DND-41 (cell line): ENCODE results near the gene RELL1.

Source experiments
- ATAC-seq: fragments of 200-7000 bp; cut with Tn5 transposase; 3 replicates; pipeline ENCODE4 v1.9.1; 2021; ENCODE audit warnings: low read depth; ENCODE audit not compliant: insufficient read depth
- DNase-seq: peaks from one replicate; pipeline ENCODE4 v3.0.0-alpha.2; 2020
- H2AFZ ChIP-seq: 2 replicates; pipeline ENCODE4 v1.6.0; 2012; ENCODE audit warnings: low read depth, low read length
- H3K27ac ChIP-seq: 2 replicates; pipeline ENCODE4 v1.5.1; 2012; ENCODE audit warnings: low read length, inconsistent platforms
- H3K27me3 ChIP-seq: fragments of 200-600 bp; sonication (generic); 2 replicates; pipeline ENCODE4 v1.6.0; 2012; ENCODE audit warnings: low read length, mild to moderate bottlenecking, inconsistent platforms; ENCODE audit not compliant: insufficient read depth, poor library complexity
- H3K36me3 ChIP-seq: 2 replicates; pipeline ENCODE4 v1.5.1; 2012; ENCODE audit warnings: low read length, inconsistent platforms; ENCODE audit not compliant: insufficient read depth
- H3K4me1 ChIP-seq: 2 replicates; pipeline ENCODE4 v1.5.1; 2012; ENCODE audit warnings: mild to moderate bottlenecking, low read length; ENCODE audit not compliant: insufficient read depth
- H3K4me2 ChIP-seq: 2 replicates; pipeline ENCODE4 v1.6.0; 2012; ENCODE audit warnings: mild to moderate bottlenecking, moderate library complexity, low read length, inconsistent platforms; ENCODE audit not compliant: insufficient read depth
- H3K4me3 ChIP-seq, 2 experiments: fragments of 200-600 bp in 1 of 2; shearing (Covaris generic) in 1 of 2; 2 replicates each; pipeline ENCODE4 v1.5.1; 2012 to 2016; ENCODE audit warnings: inconsistent platforms in 2 of 2, low read length in 2 of 2, mild to moderate bottlenecking in 2 of 2, low read depth in 1 of 2, moderate library complexity in 1 of 2
- H3K79me2 ChIP-seq: 2 replicates; pipeline ENCODE4 v1.6.0; 2012; ENCODE audit warnings: low read length, inconsistent platforms; ENCODE audit not compliant: insufficient read depth
- H3K9ac ChIP-seq: 2 replicates; pipeline ENCODE4 v1.6.0; 2012; ENCODE audit warnings: low read depth, mild to moderate bottlenecking, inconsistent platforms, low read length, moderate library complexity
- H3K9me3 ChIP-seq: 2 replicates; pipeline ENCODE4 v1.5.1; 2012; ENCODE audit warnings: low read length, moderate library complexity, mild to moderate bottlenecking, inconsistent platforms; ENCODE audit not compliant: insufficient read depth, severe bottlenecking
- H4K20me1 ChIP-seq: 2 replicates; pipeline ENCODE4 v1.6.0; 2012; ENCODE audit warnings: low read length; ENCODE audit not compliant: insufficient read depth
- EZH2 ChIP-seq: IDR thresholded peaks from 3 replicates; pipeline ENCODE4 v1.6.1; 2012; ENCODE audit warnings: borderline replicate concordance, low read depth, mild to moderate bottlenecking, moderate library complexity, low read length, inconsistent platforms; ENCODE audit not compliant: severe bottlenecking
- TF ChIP-seq, protein P1 (sequence below): IDR thresholded peaks from 2 replicates; pipeline ENCODE4 v1.5.1; 2012; ENCODE audit warnings: borderline replicate concordance, low read length, moderate library complexity, mild to moderate bottlenecking; ENCODE audit not compliant: poor library complexity, severe bottlenecking; ENCODE audit errors: extremely low read depth

The RELL1 gene

DNA sequence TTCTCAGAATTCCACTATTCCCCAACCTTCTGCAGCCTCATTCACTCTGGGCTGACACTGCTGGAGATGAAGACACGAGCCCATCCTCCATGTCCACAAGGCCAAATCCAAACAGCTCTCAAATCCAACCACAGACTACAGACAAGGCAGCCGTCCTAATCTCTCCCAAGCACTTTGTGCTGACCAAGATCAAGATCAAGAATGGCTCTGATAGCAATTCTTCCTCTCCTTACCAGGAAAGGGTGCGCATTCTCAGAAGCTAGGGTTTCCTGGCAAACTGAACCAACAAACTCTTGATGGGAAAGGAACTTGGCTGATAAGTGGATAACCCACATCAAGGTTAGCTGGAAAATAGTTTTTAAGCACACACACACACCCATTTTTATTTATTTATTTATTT lies 26.5 kb downstream of the RELL1 start:
- Histone ChIP-seq H3K4me1 (0 out of 2 replicates have a peak, but pooled peaks cover 3% of the 10 kb centered on the region), H3K9me3 (peaks cover 15% of the 10 kb centered on the region), H2AFZ (no peak overlapping the region), H4K20me1 (peaks cover 11% of the 10 kb centered on the region; the same call in 1 of the 2 replicates), H3K27me3 (no peaks in the 10 kb centered on the region), H3K36me3 (peaks cover 10% of the 10 kb centered on the region; the same call in 1 of the 2 replicates), H3K9ac (no peak overlapping the region), H3K79me2 (peaks cover 48% of the 10 kb centered on the region), H3K4me2 (no peak overlapping the region), H3K27ac (no peak overlapping the region), H3K4me3 (no peak overlapping the region)
- TF ChIP-seq EZH2 = no peak
- TF ChIP-seq, protein P1, sequence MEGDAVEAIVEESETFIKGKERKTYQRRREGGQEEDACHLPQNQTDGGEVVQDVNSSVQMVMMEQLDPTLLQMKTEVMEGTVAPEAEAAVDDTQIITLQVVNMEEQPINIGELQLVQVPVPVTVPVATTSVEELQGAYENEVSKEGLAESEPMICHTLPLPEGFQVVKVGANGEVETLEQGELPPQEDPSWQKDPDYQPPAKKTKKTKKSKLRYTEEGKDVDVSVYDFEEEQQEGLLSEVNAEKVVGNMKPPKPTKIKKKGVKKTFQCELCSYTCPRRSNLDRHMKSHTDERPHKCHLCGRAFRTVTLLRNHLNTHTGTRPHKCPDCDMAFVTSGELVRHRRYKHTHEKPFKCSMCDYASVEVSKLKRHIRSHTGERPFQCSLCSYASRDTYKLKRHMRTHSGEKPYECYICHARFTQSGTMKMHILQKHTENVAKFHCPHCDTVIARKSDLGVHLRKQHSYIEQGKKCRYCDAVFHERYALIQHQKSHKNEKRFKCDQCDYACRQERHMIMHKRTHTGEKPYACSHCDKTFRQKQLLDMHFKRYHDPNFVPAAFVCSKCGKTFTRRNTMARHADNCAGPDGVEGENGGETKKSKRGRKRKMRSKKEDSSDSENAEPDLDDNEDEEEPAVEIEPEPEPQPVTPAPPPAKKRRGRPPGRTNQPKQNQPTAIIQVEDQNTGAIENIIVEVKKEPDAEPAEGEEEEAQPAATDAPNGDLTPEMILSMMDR = no peak
- DNase-seq (no peak), ATAC-seq (no peak)

DNA sequence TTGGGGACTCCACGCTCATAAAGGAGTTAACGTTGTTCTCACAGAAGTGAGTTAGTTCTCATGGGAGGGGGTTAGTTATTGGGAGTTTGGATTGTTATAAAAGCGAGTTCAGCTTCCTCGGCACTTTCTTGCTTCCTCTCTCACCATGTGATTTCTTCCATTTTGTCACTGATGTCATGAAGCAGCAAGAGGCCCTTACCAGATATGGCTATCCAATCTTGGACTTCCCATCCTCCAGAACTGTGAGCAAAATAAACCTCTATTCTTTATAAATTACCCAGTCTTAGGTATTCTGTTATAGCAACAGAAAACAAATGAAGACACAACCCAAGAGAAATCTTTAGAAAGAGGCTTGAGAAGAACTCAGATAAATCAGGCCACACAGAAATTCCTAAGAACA lies 29.5 kb downstream of the RELL1 start:
- Histone ChIP-seq H3K27me3 (no peaks in the 10 kb centered on the region), H3K9ac (no peak overlapping the region), H3K9me3 (peaks cover 15% of the 10 kb centered on the region), H3K79me2 (peaks cover 44% of the 10 kb centered on the region), H4K20me1 (peaks cover 6% of the 10 kb centered on the region; the same call in 1 of the 2 replicates), H3K4me2 (no peak overlapping the region), H3K27ac (no peak overlapping the region), H2AFZ (no peak overlapping the region), H3K36me3 (peaks cover 10% of the 10 kb centered on the region; the same call in 1 of the 2 replicates), H3K4me1 (0 out of 2 replicates have a peak, but pooled peaks cover 3% of the 10 kb centered on the region), H3K4me3 (no peak overlapping the region)
- no peak for TF ChIP-seq EZH2
- TF ChIP-seq, protein P1 = no peak
- DNase-seq (no peak), ATAC-seq (no peak)

DNA sequence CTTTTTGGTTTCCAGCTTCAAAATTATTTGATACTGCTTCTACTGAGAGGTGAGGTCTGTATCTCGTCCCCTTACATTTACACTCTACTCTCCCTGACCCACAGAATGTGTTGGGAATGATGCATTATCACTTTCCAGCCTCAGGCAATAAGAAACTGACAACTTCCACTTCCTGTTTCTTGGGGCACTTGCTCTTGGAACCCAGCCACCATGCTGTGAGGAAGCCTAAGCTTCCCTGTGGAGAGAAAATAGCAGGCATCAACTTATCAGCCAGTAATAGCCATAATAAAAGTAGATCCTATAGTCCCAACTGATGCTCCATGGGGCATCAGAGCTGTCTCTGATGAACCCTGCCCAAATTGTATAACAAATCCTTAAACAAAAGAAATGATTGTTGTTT lies 32.6 kb downstream of the RELL1 start:
- Histone ChIP-seq H3K4me1 (no peaks in the 10 kb centered on the region), H3K4me2 (no peak overlapping the region), H3K36me3 (peaks cover 10% of the 10 kb centered on the region; the same call in 1 of the 2 replicates), H3K9ac (no peak overlapping the region), H3K27ac (no peak overlapping the region), H2AFZ (no peak overlapping the region), H3K9me3 (peaks cover 15% of the 10 kb centered on the region), H3K79me2 (peaks cover 30% of the 10 kb centered on the region), H3K27me3 (no peaks in the 10 kb centered on the region), H3K4me3 (no peak overlapping the region), H4K20me1 (0 out of 2 replicates have a peak, but pooled peaks cover 6% of the 10 kb centered on the region)
- TF ChIP-seq EZH2 = no peak
- TF ChIP-seq, protein P1 = no peak
- ATAC-seq (no peak), DNase-seq (no peak)
